Measurements from ENCODE around the gene ARHGEF40.
"Not testable (repeated sequence)": the region's sequence is repeated elsewhere in the genome, so short reads cannot be mapped to it uniquely, and the experiment has no call there.

Gene ARHGEF40

GRCh38 chr14:21040370-21040925, 29.7 kb upstream of the ARHGEF40 start:
- no peak for DNase-seq

DNA sequence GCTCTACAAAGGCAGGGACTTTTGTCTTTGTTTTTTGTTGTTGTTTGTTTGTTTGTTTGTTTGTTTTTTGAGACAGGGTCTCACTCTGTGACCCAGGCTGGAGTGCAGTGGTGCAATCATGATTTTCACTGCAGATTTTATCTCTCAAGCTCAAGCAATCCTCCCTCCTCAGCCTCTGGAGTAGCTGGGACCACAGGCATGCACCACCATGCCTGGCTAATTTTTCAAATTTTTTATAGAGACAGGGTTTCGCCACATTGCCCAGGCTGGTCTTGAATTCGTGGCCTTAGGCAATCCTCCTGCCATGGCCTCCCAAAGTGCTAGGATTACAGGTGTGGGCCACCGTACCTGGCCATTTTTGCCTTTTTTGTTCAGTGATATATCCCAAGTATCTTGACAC, 29.2 kb upstream of the ARHGEF40 start:
- not testable (repeated sequence) for DNase-seq

GRCh38 chr14:21041676-21042433, 28.2 kb upstream of the ARHGEF40 start, which contains the start of gene RNASE7:
RNASE7 (plus strand) TSS chr14:21042362; CDS start chr14:21042993, 631 bp downstream.
- DNase-seq, result no peak

- DNase-seq, result no peak
Observed at GRCh38 chr14:21042918-21043317, 27.2 kb upstream of the ARHGEF40 start.

- DNase-seq, result no peak
Observed at GRCh38 chr14:21043387-21043973, 26.6 kb upstream of the ARHGEF40 start.

GRCh38 chr14:21043974-21044618, 26.0 kb upstream of the ARHGEF40 start:
- DNase-seq, result no peak

DNA sequence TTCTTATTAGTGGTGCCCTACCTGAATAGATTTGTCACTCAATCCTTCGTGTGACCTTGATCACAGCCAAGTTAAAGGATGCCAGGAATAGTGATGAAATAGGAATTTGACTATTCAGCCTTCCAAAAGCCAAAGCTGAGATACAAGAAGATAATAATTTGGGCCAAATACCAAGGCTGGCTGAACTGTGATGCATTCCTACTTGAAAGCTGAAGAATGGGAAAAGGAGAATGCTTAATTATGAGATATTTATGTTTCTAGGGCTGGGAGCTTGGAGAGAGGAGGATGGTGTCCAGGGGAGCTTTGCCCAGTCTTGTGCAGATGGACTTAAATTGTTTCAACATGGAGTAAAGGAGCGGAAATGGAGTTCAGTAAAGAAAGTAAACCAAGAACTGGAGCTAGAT, 22.7 kb upstream of the ARHGEF40 start:
- DNase-seq, result no peak

- DNase-seq, result no peak
Observed at GRCh38 chr14:21048638-21049037, 21.5 kb upstream of the ARHGEF40 start.

DNA sequence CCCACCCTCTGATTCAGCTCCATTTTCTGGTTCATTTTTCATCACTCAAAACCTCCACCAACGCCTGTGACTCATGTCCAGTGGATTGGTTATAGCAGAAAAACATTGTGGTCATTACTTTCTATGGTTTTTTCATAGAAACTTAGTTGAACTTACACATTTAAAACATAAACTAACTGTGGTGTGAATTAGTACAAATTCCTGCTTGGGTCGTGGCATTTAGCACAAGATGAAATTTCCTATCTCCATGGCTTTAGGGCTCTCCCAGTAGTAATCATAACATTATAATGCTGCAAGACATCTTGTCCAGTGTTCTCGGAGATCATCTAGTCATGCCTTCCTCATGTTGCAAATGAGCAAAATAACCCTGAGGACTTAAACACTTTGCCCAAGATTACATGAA, 20.8 kb upstream of the ARHGEF40 start:
- no peak for DNase-seq

DNA sequence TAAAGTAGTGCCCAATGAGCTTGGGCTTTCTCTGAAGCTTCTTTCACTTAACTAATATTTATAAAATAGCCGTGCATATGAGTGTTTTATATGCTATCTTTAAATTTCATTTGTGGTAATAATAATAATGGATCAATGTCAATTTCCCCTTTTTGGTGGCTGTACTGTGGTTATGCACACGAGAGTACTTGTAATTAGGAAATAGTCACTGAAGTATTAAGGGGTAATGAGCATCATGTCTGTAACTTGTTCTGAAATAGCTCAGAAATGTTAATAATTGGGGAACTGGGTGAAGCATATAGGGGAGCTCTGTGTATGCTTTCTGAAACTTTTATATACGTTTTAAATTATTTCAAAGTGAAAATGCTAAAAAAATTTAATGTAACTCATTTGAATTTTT, 19.5 kb upstream of the ARHGEF40 start:
- DNase-seq, result no peak

DNA sequence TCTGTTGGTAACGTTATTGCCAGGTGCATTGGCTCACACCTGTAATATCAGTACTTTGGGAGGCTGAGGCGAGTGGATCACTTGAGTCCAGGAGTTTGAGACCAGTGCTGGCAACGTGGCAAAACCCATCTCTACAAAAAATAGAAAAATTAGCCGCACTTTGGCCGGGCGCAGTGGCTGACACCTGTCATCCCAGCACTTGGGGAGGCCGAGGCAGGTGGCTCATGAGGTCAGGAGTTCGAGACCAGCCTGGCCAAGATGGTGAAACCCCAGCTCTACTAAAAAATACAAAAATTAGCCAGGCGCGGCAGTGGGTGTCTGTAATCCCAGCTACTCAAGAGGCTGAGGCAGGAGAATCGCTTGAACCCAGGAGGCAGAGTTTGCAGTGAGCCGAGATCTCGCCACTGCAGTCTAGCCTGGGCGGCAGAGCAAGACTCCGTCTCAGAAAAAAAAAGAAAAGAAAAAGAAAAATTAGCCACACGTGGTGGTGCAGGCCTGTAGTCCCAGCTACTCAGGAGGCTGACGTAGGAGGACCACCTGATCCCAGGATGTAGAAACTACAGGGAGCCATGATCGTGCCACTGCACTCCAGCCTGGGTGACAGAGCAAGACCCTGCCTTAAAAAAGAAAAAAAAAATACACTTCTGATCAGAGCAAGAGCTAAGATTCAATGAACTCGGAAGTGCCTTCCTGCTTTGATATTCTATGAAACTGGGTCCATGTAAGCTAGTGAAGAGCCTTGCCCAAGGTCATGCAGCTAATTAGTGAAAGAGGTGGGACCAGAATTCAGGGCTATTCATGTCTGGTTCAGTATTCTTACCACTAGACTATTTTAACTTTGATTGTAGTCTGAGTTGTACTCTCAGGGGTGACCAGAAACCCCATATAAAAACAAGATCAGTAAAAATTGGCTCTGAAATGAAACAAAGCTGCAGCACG, 16.7 kb upstream of the ARHGEF40 start:
- DNase-seq, result no peak

- peak; percentile 17 for DNase-seq
Observed at GRCh38 chr14:21054123-21054767, 15.9 kb upstream of the ARHGEF40 start.

GRCh38 chr14:21054768-21055145, 15.3 kb upstream of the ARHGEF40 start:
- DNase-seq, result no peak

- DNase-seq, result no peak
Observed at GRCh38 chr14:21055432-21056117, 14.5 kb upstream of the ARHGEF40 start.

DNA sequence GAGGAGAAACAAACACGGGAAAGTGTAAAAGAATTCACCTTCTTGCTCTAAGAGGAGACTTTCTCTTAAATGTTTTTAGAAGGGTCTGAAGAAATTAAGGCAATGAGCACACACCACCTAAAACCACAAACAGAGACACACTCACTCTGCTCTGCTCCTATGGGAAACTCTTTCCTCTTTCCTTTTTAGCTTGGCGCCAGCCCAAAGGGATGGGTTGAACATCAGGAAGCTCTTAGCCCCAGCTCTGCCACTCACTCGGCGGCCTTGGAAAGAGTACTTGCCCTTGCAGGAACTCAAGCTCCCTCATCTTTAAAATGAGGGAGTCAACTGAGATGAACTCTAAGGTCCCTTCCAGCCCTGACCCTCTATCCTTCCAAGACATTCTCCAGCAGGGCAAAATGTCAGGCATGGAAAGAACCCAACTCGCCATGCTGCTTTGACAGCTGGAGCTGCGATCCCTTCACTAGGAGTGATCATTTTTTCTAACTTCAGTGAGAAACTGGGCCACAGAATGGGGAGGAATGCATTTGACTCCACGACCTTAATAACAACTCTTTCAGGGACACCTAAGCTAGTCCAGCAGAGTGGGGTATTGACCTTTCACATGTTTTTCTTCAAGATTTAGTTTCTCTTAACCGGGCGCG, 13.5 kb upstream of the ARHGEF40 start:
- no peak for DNase-seq

GRCh38 chr14:21057803-21058675, 12.1 kb upstream of the ARHGEF40 start, which contains the start of gene RNASE8:
RNASE8 (plus strand) TSS chr14:21057822; CDS start chr14:21057893, 71 bp downstream.
- peak; percentile 15 for DNase-seq

DNA sequence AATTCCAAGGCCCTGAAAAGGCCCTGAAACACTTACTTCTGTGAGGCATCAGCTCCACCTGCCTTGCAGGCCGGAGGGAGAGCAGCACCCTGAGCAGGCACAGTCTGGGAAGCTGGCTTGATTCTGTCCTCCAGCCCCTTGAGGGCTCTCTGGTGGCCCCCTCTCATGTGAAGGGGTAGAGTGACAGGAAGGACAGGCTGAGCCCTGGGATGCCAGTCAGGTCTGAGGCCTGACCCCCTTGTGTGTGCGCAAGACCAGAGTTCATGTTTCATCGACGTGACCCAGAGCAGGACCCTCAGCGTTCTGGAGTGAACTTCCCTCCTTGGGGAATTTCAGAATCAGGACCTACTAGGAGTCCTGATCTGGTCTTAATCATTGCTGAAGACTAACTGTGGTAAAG, 11.2 kb upstream of the ARHGEF40 start:
- no peak for DNase-seq

- no peak for DNase-seq
Observed at GRCh38 chr14:21059842-21060613, 10.1 kb upstream of the ARHGEF40 start.
